ENCODE measurements around the gene NAP1L1. TPM values are rescaled to one million over a fixed set of nuclear protein-coding genes. Genes with fewer than 3 reads are reported as not detected.

NAP1L1 gene
- total RNA-seq, 1 experiment from 2014 or later = 946 TPM

- ATAC-seq = no peak
- H3K4me3 Mint-ChIP-seq = no peak overlapping the region
- no peaks in the 10 kb centered on the region for H3K27me3 Mint-ChIP-seq (ENCODE audit: low read depth)
- H3K36me3 Mint-ChIP-seq = no peaks in the 10 kb centered on the region
- ChIA-PET POLR2A (no interaction called here), CTCF (no interaction called here)
- TF ChIP-seq E2F1 (CRISPR knock-in tag; IDR thresholded peaks at IDR 0.05) (no peak), ZNF219 (CRISPR knock-in tag; IDR thresholded peaks at IDR 0.05; ENCODE audit: borderline replicate concordance) (no peak), GTF2I (CRISPR knock-in tag; conservative IDR thresholded peaks at IDR 0.05) (no peak), KAT7 (CRISPR knock-in tag; IDR thresholded peaks at IDR 0.05; ENCODE audit: borderline replicate concordance) (no peak), RELA (CRISPR knock-in tag; IDR thresholded peaks at IDR 0.05; ENCODE audit: borderline replicate concordance) (no peak)
- TF ChIP-seq, protein P1, sequence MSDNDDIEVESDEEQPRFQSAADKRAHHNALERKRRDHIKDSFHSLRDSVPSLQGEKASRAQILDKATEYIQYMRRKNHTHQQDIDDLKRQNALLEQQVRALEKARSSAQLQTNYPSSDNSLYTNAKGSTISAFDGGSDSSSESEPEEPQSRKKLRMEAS (CRISPR knock-in tag; IDR thresholded peaks at IDR 0.05) = no peak
- TF ChIP-seq, protein P2, sequence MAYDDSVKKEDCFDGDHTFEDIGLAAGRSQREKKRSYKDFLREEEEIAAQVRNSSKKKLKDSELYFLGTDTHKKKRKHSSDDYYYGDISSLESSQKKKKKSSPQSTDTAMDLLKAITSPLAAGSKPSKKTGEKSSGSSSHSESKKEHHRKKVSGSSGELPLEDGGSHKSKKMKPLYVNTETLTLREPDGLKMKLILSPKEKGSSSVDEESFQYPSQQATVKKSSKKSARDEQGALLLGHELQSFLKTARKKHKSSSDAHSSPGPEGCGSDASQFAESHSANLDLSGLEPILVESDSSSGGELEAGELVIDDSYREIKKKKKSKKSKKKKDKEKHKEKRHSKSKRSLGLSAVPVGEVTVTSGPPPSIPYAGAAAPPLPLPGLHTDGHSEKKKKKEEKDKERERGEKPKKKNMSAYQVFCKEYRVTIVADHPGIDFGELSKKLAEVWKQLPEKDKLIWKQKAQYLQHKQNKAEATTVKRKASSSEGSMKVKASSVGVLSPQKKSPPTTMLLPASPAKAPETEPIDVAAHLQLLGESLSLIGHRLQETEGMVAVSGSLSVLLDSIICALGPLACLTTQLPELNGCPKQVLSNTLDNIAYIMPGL (CRISPR knock-in tag; IDR thresholded peaks at IDR 0.05) = no peak
- H3K9me3 Mint-ChIP-seq = no peaks in the 10 kb centered on the region
- DNase-seq (ENCODE audit: low spot score) = no peak
- no peak overlapping the region for H3K27ac Mint-ChIP-seq
- H3K4me1 Mint-ChIP-seq = peaks cover 4% of the 10 kb centered on the region
Measured at GRCh38 chr12:76108356-76108755, 23.9 kb upstream of the NAP1L1 start.

- CTCF ChIA-PET = no interaction called here
Measured at GRCh38 chr12:76106631-76107030, 22.1 kb upstream of the NAP1L1 start.

More at GRCh38 chr12:76106631-76107030, 22.1 kb upstream of the NAP1L1 start:
- no peak for DNase-seq (ENCODE audit: low spot score)
- H3K9me3 Mint-ChIP-seq = no peaks in the 10 kb centered on the region
- H3K27ac Mint-ChIP-seq = no peak overlapping the region
- TF ChIP-seq GABPB1 (CRISPR knock-in tag; IDR thresholded peaks at IDR 0.05) (no peak), TEAD4 (CRISPR knock-in tag; IDR thresholded peaks at IDR 0.05) (no peak), AR (CRISPR knock-in tag; IDR thresholded peaks at IDR 0.05) (no peak), CBFB (CRISPR knock-in tag; IDR thresholded peaks at IDR 0.05; ENCODE audit: low read depth) (no peak), JAZF1 (CRISPR knock-in tag; IDR thresholded peaks at IDR 0.05) (no peak), FOXP1 (CRISPR knock-in tag; IDR thresholded peaks at IDR 0.05; ENCODE audit: borderline replicate concordance) (no peak), ZNF423 (CRISPR knock-in tag; IDR thresholded peaks at IDR 0.05) (no peak), ZNF219 (CRISPR knock-in tag; IDR thresholded peaks at IDR 0.05; ENCODE audit: borderline replicate concordance) (no peak), TCF7 (CRISPR knock-in tag; IDR thresholded peaks at IDR 0.05; ENCODE audit: low read depth) (no peak), IRF1 (CRISPR knock-in tag; IDR thresholded peaks at IDR 0.05) (no peak), RORB (CRISPR knock-in tag; IDR thresholded peaks at IDR 0.05) (no peak), SOX15 (CRISPR knock-in tag; IDR thresholded peaks at IDR 0.05) (no peak)
- TF ChIP-seq, protein P3, sequence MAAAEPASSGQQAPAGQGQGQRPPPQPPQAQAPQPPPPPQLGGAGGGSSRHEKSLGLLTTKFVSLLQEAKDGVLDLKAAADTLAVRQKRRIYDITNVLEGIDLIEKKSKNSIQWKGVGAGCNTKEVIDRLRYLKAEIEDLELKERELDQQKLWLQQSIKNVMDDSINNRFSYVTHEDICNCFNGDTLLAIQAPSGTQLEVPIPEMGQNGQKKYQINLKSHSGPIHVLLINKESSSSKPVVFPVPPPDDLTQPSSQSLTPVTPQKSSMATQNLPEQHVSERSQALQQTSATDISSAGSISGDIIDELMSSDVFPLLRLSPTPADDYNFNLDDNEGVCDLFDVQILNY (CRISPR knock-in tag; IDR thresholded peaks at IDR 0.05) = no peak
- TF ChIP-seq, protein P4, sequence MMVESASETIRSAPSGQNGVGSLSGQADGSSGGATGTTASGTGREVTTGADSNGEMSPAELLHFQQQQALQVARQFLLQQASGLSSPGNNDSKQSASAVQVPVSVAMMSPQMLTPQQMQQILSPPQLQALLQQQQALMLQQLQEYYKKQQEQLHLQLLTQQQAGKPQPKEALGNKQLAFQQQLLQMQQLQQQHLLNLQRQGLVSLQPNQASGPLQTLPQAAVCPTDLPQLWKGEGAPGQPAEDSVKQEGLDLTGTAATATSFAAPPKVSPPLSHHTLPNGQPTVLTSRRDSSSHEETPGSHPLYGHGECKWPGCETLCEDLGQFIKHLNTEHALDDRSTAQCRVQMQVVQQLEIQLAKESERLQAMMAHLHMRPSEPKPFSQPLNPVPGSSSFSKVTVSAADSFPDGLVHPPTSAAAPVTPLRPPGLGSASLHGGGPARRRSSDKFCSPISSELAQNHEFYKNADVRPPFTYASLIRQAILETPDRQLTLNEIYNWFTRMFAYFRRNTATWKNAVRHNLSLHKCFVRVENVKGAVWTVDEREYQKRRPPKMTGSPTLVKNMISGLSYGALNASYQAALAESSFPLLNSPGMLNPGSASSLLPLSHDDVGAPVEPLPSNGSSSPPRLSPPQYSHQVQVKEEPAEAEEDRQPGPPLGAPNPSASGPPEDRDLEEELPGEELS (CRISPR knock-in tag; IDR thresholded peaks at IDR 0.05) = no peak
- no peak overlapping the region for H3K4me3 Mint-ChIP-seq
- POLR2A ChIA-PET = no interaction called here
- no peaks in the 10 kb centered on the region for H3K36me3 Mint-ChIP-seq
- H3K27me3 Mint-ChIP-seq (ENCODE audit: low read depth) = no peaks in the 10 kb centered on the region
- H3K4me1 Mint-ChIP-seq = peaks cover 17% of the 10 kb centered on the region
- ATAC-seq = no peak

All from WTC11 (cell line).